WERI-Rb-1 (cell line): ENCODE data around the gene TNNI2.

Source experiments
- DNase-seq: peaks from one replicate; pipeline ENCODE4 v3.0.0-alpha.2; 2020
- H3K27ac ChIP-seq: fragments of 250-450 bp; sonication (Bioruptor Pico); 2 replicates; pipeline ENCODE4 v1.5.1; 2020; ENCODE audit warnings: mild to moderate bottlenecking, moderate library complexity
- H3K27me3 ChIP-seq: fragments of 250-450 bp; sonication (Bioruptor Pico); 2 replicates; pipeline ENCODE4 v1.5.1; 2021; ENCODE audit warnings: mild to moderate bottlenecking, low read depth, moderate library complexity; ENCODE audit not compliant: insufficient read depth, severe bottlenecking
- H3K36me3 ChIP-seq: fragments of 250-450 bp; sonication (Bioruptor Pico); 2 replicates; pipeline ENCODE4 v1.5.1; 2020; ENCODE audit warnings: mild to moderate bottlenecking, moderate library complexity
- H3K4me3 ChIP-seq: 2 replicates; pipeline ENCODE4 v1.5.1; 2011; ENCODE audit warnings: low read depth, mild to moderate bottlenecking, control low read depth, low read length
- H3K9me3 ChIP-seq: fragments of 250-450 bp; sonication (Bioruptor Pico); 2 replicates; pipeline ENCODE4 v1.5.1; 2021; ENCODE audit warnings: mild to moderate bottlenecking, moderate library complexity; ENCODE audit not compliant: severe bottlenecking
- TF ChIP-seq, protein P1 (sequence below): IDR thresholded peaks from 2 replicates; pipeline ENCODE4 v1.5.1; 2011; ENCODE audit warnings: low read depth, mild to moderate bottlenecking, control low read depth, inconsistent platforms, low read length

Gene TNNI2

DNA sequence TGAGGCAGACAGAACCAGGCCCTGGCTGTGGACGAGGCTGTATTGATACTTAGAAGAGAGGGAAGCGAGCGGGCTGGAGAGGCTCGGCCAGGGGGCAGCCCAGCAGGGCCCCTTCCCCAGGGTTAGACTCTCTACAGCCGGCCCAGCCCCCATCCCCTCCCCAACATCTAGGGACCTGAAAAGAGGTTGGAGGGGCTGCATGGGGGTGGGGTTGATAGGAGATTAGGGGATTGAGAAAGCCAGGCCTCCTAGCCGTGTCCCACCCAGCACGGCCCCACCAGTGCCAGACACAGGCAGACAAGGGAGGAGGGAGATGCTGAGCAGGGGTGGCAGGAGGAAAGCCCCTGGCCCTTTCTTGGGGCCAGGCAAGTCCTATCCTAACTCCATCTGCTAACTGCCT lies 19.8 kb downstream of the TNNI2 start:
- TF ChIP-seq, protein P1, sequence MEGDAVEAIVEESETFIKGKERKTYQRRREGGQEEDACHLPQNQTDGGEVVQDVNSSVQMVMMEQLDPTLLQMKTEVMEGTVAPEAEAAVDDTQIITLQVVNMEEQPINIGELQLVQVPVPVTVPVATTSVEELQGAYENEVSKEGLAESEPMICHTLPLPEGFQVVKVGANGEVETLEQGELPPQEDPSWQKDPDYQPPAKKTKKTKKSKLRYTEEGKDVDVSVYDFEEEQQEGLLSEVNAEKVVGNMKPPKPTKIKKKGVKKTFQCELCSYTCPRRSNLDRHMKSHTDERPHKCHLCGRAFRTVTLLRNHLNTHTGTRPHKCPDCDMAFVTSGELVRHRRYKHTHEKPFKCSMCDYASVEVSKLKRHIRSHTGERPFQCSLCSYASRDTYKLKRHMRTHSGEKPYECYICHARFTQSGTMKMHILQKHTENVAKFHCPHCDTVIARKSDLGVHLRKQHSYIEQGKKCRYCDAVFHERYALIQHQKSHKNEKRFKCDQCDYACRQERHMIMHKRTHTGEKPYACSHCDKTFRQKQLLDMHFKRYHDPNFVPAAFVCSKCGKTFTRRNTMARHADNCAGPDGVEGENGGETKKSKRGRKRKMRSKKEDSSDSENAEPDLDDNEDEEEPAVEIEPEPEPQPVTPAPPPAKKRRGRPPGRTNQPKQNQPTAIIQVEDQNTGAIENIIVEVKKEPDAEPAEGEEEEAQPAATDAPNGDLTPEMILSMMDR, result no peak
- Histone ChIP-seq H3K27ac (no peak overlapping the region), H3K27me3 (peaks cover 91% of the 10 kb centered on the region), H3K36me3 (no peaks in the 10 kb centered on the region), H3K9me3 (no peaks in the 10 kb centered on the region), H3K4me3 (no peak overlapping the region)
- DNase-seq, result no peak

GRCh38 chr11:1859004-1859403 lies 20.2 kb downstream of the TNNI2 start:
- Histone ChIP-seq H3K9me3 (no peaks in the 10 kb centered on the region), H3K27me3 (peaks cover 89% of the 10 kb centered on the region), H3K27ac (no peak overlapping the region), H3K4me3 (no peak overlapping the region), H3K36me3 (no peaks in the 10 kb centered on the region)
- no peak for DNase-seq
- TF ChIP-seq, protein P1, result no peak

DNA sequence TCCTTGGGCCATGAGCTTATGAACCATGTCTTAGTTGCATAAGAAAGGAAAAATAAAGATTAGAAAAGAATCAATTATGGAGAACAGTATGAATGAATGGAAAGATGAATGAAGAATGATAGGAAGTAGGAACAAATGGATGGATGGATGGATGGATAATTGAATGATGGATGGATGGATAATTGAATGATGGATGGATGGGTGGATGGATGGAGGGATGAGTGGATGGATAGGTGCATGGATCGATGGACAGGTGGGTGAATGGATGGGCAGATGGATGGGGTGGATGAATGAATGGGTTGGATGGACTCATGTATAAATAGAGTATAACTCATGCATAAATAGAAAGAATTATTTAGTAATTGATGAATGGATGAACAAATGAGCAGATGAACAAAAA lies 21.3 kb downstream of the TNNI2 start:
- TF ChIP-seq, protein P1, result no peak
- Histone ChIP-seq H3K36me3 (no peaks in the 10 kb centered on the region), H3K9me3 (no peaks in the 10 kb centered on the region), H3K27ac (no peak overlapping the region), H3K4me3 (no peak overlapping the region), H3K27me3 (peaks cover 89% of the 10 kb centered on the region)
- no peak for DNase-seq

GRCh38 chr11:1861435-1862411 lies 22.9 kb downstream of the TNNI2 start:
- Histone ChIP-seq H3K9me3 (no peaks in the 10 kb centered on the region), H3K4me3 (no peak overlapping the region)

DNA sequence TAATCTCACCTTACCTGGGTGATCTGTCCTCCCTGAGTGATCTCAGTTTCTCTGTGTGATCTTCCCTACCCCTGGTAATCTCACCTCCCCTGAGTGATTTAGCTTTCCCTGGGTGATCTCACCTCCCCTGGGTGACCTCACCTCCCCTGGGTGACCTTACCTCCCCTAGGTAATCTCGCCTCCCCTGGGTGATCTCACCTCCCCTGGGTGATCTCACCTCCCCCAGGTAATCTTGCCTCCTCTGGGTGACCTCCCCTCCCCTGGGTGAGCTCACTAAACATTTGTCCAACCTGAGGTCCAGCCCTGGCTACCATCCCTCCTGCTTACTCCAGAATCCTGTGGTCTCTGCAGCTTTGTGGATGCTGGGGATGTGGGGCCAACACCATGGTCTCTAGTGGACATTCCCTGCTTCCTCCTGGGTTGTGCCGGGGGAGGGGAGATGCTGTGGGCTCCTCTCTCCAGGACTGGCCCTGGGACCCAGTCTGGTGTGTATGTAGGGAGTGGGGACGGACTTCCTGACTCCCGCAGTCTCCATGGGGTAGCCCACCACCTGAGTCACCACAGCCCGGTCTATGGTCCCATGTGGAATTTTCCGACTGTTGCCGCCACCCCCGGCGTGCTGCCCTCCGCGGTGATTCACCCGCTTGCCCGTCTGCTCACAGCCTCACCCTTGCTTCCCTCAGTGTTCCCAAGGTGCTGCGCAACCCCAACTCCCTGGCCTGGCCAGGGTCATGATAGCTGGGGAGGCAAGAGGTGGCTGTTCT lies 24.0 kb downstream of the TNNI2 start:
- H3K36me3 ChIP-seq, result no peaks in the 10 kb centered on the region
- H3K4me3 ChIP-seq, result no peak overlapping the region
- H3K27ac ChIP-seq, result no peak overlapping the region
- TF ChIP-seq, protein P1, result no peak
- DNase-seq, result no peak
- peaks cover 88% of the 10 kb centered on the region for H3K27me3 ChIP-seq
- H3K9me3 ChIP-seq, result no peaks in the 10 kb centered on the region

More at GRCh38 chr11:1861435-1862411, 22.9 kb downstream of the TNNI2 start:
- TF ChIP-seq, protein P1, result no peak
- DNase-seq, result no peak
- Histone ChIP-seq H3K36me3 (no peaks in the 10 kb centered on the region), H3K27me3 (peaks cover 89% of the 10 kb centered on the region), H3K27ac (no peak overlapping the region)
